ENCODE results near the gene TRMT44. TPM values are rescaled to one million over a fixed set of nuclear protein-coding genes. Genes with fewer than 3 reads are reported as not detected.

TRMT44 gene
- total RNA-seq, 2 experiments from 2014 or later, result 20.5 to 24.5 TPM

GRCh38 chr4:8451440-8452182 is 11.0 kb downstream of the TRMT44 start:
- Mint-ChIP-seq H3K4me1 (peaks cover 3% of the 10 kb centered on the region), H3K27me3 (no peaks in the 10 kb centered on the region), H3K27ac (no peak overlapping the region), H3K36me3 (peaks cover 10% of the 10 kb centered on the region), H3K9me3 (ENCODE audit: low read depth) (no peaks in the 10 kb centered on the region), H3K4me3 (no peak overlapping the region)
- CTCF ChIA-PET, result interaction anchor here (0.7 to 1.3 kb wide), 2 partner anchors 17 to 1386 kb away, joined by 3 to 5 read pairs; no protein-coding TSS in a partner anchor
- DNase-seq, result no peak
- no peak for ATAC-seq

DNA sequence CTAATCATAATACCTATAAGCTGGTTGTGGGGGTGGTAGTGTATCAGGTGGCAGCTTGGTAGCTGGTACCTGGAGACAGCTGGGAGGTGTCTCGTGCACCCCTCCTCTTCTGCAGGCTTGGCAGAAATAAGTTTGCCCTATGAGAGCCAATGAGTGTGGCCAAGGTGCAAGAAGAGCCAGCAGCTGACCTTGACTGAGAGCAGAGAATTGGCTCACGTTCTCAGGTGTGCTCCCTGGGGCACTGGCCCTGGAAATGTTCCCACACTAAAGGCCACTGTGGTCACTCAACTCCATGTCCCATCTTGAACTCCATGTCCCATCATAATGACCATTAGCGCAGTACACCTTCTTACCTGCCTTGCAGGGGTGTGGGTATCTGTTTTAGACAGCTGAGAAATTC is 13.4 kb downstream of the TRMT44 start:
- CTCF ChIA-PET, result interaction anchor here (0.8 kb wide), 1 partner anchor 340 kb away, joined by 3 read pairs; no protein-coding TSS in a partner anchor
- Mint-ChIP-seq H3K4me1 (peaks cover 3% of the 10 kb centered on the region), H3K27ac (no peak overlapping the region)

GRCh38 chr4:8457646-8458252 is 17.2 kb downstream of the TRMT44 start:
- Mint-ChIP-seq H3K4me1 (no peaks in the 10 kb centered on the region), H3K4me3 (no peak overlapping the region), H3K27me3 (no peaks in the 10 kb centered on the region), H3K9me3 (ENCODE audit: low read depth) (no peaks in the 10 kb centered on the region), H3K36me3 (peaks cover 10% of the 10 kb centered on the region), H3K27ac (no peak overlapping the region)
- no peak for ATAC-seq
- CTCF ChIA-PET, result interaction anchor here (3.4 kb wide), 1 partner anchor 11 kb away, joined by 12 read pairs; no protein-coding TSS in a partner anchor
- no peak for DNase-seq

More for the DNA sequence above, 13.4 kb downstream of the TRMT44 start:
- no peak for DNase-seq
- H3K27me3 Mint-ChIP-seq, result no peaks in the 10 kb centered on the region
- no peaks in the 10 kb centered on the region for H3K9me3 Mint-ChIP-seq (ENCODE audit: low read depth)
- ATAC-seq, result no peak
- peaks cover 13% of the 10 kb centered on the region for H3K36me3 Mint-ChIP-seq
- H3K4me3 Mint-ChIP-seq, result no peak overlapping the region

DNA sequence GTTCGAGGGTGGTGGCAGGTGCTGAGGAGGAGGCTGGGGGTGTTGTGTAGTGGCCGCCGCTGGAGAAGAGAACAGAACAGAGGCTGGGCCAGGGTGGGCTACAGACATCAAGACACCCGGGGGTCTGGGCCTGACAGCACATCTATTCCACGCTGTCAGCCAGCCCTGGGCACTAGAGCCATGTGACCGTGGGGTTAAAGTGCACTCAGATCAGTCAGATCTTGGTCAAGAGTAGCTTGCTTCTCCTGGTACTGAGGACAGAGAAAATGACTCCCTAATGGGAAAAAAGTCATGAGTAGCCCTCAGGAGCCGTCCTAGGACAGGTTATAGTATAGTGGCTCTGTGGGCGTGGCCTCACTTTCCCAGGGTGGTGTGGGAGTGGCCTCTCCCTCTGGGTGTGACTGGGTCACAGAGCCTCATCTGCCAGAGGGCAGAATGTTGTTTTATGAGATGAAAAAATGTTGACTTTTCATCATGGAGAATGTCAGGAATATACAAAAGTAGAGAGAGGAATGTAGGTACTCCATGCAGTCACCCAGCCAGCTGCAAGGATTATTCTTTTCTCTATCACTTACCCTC is 19.4 kb downstream of the TRMT44 start:
- H3K36me3 Mint-ChIP-seq, result peaks cover 3% of the 10 kb centered on the region
- ATAC-seq, result no peak
- no peaks in the 10 kb centered on the region for H3K27me3 Mint-ChIP-seq
- no peak overlapping the region for H3K27ac Mint-ChIP-seq
- no peaks in the 10 kb centered on the region for H3K4me1 Mint-ChIP-seq
- no peak overlapping the region for H3K4me3 Mint-ChIP-seq
- H3K9me3 Mint-ChIP-seq (ENCODE audit: low read depth), result no peaks in the 10 kb centered on the region
- CTCF ChIA-PET, result interaction anchor here (3.4 kb wide), 1 partner anchor 9 kb away, joined by 12 read pairs; no protein-coding TSS in a partner anchor
- no peak for DNase-seq

- ATAC-seq (no peak), DNase-seq (no peak)
- no peak overlapping the region for H3K27ac Mint-ChIP-seq
- CTCF ChIA-PET, result no interaction called here
- H3K36me3 Mint-ChIP-seq, result peaks cover 3% of the 10 kb centered on the region
- H3K27me3 Mint-ChIP-seq, result no peaks in the 10 kb centered on the region
- no peaks in the 10 kb centered on the region for H3K9me3 Mint-ChIP-seq (ENCODE audit: low read depth)
- no peak overlapping the region for H3K4me3 Mint-ChIP-seq
- no peaks in the 10 kb centered on the region for H3K4me1 Mint-ChIP-seq
These were observed 20.5 kb downstream of the TRMT44 start for GRCh38 chr4:8461086-8461485.

GRCh38 chr4:8461616-8462015 is 21.0 kb downstream of the TRMT44 start:
- Mint-ChIP-seq H3K27ac (no peak overlapping the region), H3K4me3 (no peak overlapping the region), H3K36me3 (peaks cover 3% of the 10 kb centered on the region), H3K4me1 (no peaks in the 10 kb centered on the region), H3K9me3 (ENCODE audit: low read depth) (no peaks in the 10 kb centered on the region), H3K27me3 (no peaks in the 10 kb centered on the region)
- CTCF ChIA-PET, result no interaction called here
- no peak for DNase-seq
- ATAC-seq, result no peak

GRCh38 chr4:8463811-8464210 is 23.2 kb downstream of the TRMT44 start:
- H3K27me3 Mint-ChIP-seq, result no peaks in the 10 kb centered on the region
- DNase-seq, result no peak
- H3K27ac Mint-ChIP-seq, result no peak overlapping the region
- no peak overlapping the region for H3K4me3 Mint-ChIP-seq
- CTCF ChIA-PET, result no interaction called here
- H3K36me3 Mint-ChIP-seq, result peaks cover 2% of the 10 kb centered on the region
- no peaks in the 10 kb centered on the region for H3K9me3 Mint-ChIP-seq (ENCODE audit: low read depth)
- ATAC-seq, result no peak
- no peaks in the 10 kb centered on the region for H3K4me1 Mint-ChIP-seq

GRCh38 chr4:8464381-8464780 is 23.8 kb downstream of the TRMT44 start:
- Mint-ChIP-seq H3K27ac (no peak overlapping the region), H3K4me1 (no peaks in the 10 kb centered on the region), H3K4me3 (no peak overlapping the region), H3K27me3 (no peaks in the 10 kb centered on the region), H3K9me3 (ENCODE audit: low read depth) (no peaks in the 10 kb centered on the region), H3K36me3 (peaks cover 5% of the 10 kb centered on the region)
- CTCF ChIA-PET, result no interaction called here
- no peak for DNase-seq
- no peak for ATAC-seq

- CTCF ChIA-PET, result no interaction called here
- no peak overlapping the region for H3K27ac Mint-ChIP-seq
- no peak for ATAC-seq
- H3K9me3 Mint-ChIP-seq (ENCODE audit: low read depth), result no peaks in the 10 kb centered on the region
- DNase-seq, result no peak
- no peak overlapping the region for H3K4me3 Mint-ChIP-seq
- H3K36me3 Mint-ChIP-seq, result peaks cover 5% of the 10 kb centered on the region
- H3K27me3 Mint-ChIP-seq, result no peaks in the 10 kb centered on the region
- no peaks in the 10 kb centered on the region for H3K4me1 Mint-ChIP-seq
These were observed 25.3 kb downstream of the TRMT44 start for GRCh38 chr4:8465615-8466611.

DNA sequence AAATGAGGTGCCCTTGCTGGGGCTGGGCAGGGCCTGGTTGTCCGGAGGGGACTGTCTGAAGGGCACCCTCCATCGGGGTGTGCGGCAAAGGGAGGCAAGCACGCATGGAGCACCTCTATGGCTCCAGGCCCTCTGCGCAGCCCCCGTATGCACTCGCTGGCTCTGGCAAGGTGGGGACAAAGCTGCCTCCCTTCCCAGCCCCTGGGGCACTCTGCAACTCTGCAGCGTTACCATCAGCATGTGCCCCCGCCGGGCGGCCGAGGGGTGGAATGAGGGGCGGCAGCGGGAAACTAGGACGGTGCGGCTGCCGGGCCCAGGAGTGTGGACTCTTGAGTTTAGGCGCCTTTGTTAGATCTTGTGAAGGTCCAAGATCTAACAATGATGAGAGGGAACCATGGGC is 26.4 kb downstream of the TRMT44 start:
- H3K4me3 Mint-ChIP-seq, result no peak overlapping the region

GRCh38 chr4:8468746-8469535 is 28.4 kb downstream of the TRMT44 start:
- no peaks in the 10 kb centered on the region for H3K4me1 Mint-ChIP-seq
- no peaks in the 10 kb centered on the region for H3K27me3 Mint-ChIP-seq
- H3K36me3 Mint-ChIP-seq, result peaks cover 5% of the 10 kb centered on the region
- H3K27ac Mint-ChIP-seq, result no peak overlapping the region
- CTCF ChIA-PET, result interaction anchor here (1.1 to 1.8 kb wide), 11 partner anchors 10 to 449 kb away, joined by 3 to 12 read pairs (median 4); partner anchors contain the start of gene CPZ
- no peak overlapping the region for H3K4me3 Mint-ChIP-seq
- peak; percentile 83 for ATAC-seq
- DNase-seq, result peak; percentile 65
- H3K9me3 Mint-ChIP-seq (ENCODE audit: low read depth), result no peaks in the 10 kb centered on the region

More for the DNA sequence above, 26.4 kb downstream of the TRMT44 start:
- H3K36me3 Mint-ChIP-seq, result peaks cover 5% of the 10 kb centered on the region
- CTCF ChIA-PET, result no interaction called here
- no peaks in the 10 kb centered on the region for H3K4me1 Mint-ChIP-seq
- no peaks in the 10 kb centered on the region for H3K27me3 Mint-ChIP-seq
- DNase-seq (no peak), ATAC-seq (no peak)
- H3K27ac Mint-ChIP-seq, result no peak overlapping the region
- H3K9me3 Mint-ChIP-seq (ENCODE audit: low read depth), result no peaks in the 10 kb centered on the region

DNA sequence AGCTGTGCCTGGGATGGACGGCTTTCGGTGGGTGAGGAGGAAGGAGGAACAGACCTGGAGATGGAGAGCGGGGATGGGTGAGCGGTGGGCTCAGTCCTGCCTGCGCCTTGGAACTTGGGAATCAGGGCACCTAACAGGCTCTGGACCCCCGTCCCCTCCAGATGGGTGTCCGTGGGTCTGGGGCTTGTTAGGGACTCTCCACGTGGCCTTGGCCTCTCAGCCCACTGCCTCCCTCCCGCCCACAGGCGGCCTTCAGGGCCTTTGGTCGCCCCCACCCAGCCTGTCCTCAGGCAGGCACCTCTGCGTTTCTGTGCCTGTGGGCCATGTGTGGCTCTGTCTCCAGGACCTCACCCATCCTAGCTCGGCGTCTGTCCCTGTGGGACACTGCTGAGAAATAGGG is 29.0 kb downstream of the TRMT44 start:
- Mint-ChIP-seq H3K4me1 (no peaks in the 10 kb centered on the region), H3K27ac (no peak overlapping the region), H3K36me3 (peaks cover 5% of the 10 kb centered on the region), H3K9me3 (ENCODE audit: low read depth) (no peaks in the 10 kb centered on the region), H3K27me3 (no peaks in the 10 kb centered on the region), H3K4me3 (no peak overlapping the region)
- ATAC-seq (no peak), DNase-seq (no peak)
- CTCF ChIA-PET, result interaction anchor here (1.1 to 1.8 kb wide), 5 partner anchors 21 to 448 kb away, joined by 3 to 10 read pairs (median 4); partner anchors contain the start of gene CPZ
